Measurements from ENCODE around the gene OVOL1.

OVOL1 gene

GRCh38 chr11:65790902-65791650 is 4.2 kb downstream of the OVOL1 start:
- DNase-seq (ENCODE audit: low read depth in 3 of 3, low spot score in 1 of 3), result no peak

- DNase-seq (ENCODE audit: low read depth in 3 of 3, low spot score in 1 of 3), result no peak
Measured at GRCh38 chr11:65791719-65792213, 4.9 kb downstream of the OVOL1 start.

GRCh38 chr11:65792456-65792855 is 5.6 kb downstream of the OVOL1 start:
- DNase-seq (ENCODE audit: low read depth in 3 of 3, low spot score in 1 of 3), result no peak

GRCh38 chr11:65793144-65793581 is 6.3 kb downstream of the OVOL1 start:
- DNase-seq (ENCODE audit: low read depth in 3 of 3, low spot score in 1 of 3), result no peak

- DNase-seq (ENCODE audit: low read depth in 3 of 3, low spot score in 1 of 3), result no peak
Measured at GRCh38 chr11:65793625-65794400, 7.0 kb downstream of the OVOL1 start.

GRCh38 chr11:65794570-65795510 is 8.0 kb downstream of the OVOL1 start:
- no peak for DNase-seq (ENCODE audit: low read depth in 3 of 3, low spot score in 1 of 3)

GRCh38 chr11:65796726-65797601 is 10.1 kb downstream of the OVOL1 start:
- no peak for DNase-seq (ENCODE audit: low read depth in 3 of 3, low spot score in 1 of 3)

GRCh38 chr11:65797711-65798110 is 10.8 kb downstream of the OVOL1 start:
- DNase-seq (ENCODE audit: low read depth in 3 of 3, low spot score in 1 of 3), result no peak

GRCh38 chr11:65798882-65799281 is 12.0 kb downstream of the OVOL1 start:
- DNase-seq (ENCODE audit: low read depth in 3 of 3, low spot score in 1 of 3), result no peak

GRCh38 chr11:65801153-65801987 is 14.5 kb downstream of the OVOL1 start:
- DNase-seq (ENCODE audit: low read depth in 3 of 3, low spot score in 1 of 3), result no peak

- DNase-seq (ENCODE audit: low read depth in 3 of 3, low spot score in 1 of 3), result no peak
Measured at GRCh38 chr11:65802841-65803240, 16.0 kb downstream of the OVOL1 start.

GRCh38 chr11:65803797-65804492 is 17.1 kb downstream of the OVOL1 start:
- DNase-seq (ENCODE audit: low read depth in 3 of 3, low spot score in 1 of 3), result no peak

GRCh38 chr11:65806979-65807378 is 20.1 kb downstream of the OVOL1 start:
- no peak for DNase-seq (ENCODE audit: low read depth in 3 of 3, low spot score in 1 of 3)

GRCh38 chr11:65808744-65809341 is 22.0 kb downstream of the OVOL1 start:
- DNase-seq (ENCODE audit: low read depth in 3 of 3, low spot score in 1 of 3), result no peak

GRCh38 chr11:65809496-65809895 is 22.6 kb downstream of the OVOL1 start:
- DNase-seq (ENCODE audit: low read depth in 3 of 3, low spot score in 1 of 3), result no peak

GRCh38 chr11:65810046-65810868 is 23.4 kb downstream of the OVOL1 start:
- no peak for DNase-seq (ENCODE audit: low read depth in 3 of 3, low spot score in 1 of 3)

- DNase-seq (ENCODE audit: low read depth in 3 of 3, low spot score in 1 of 3), result no peak
Measured at GRCh38 chr11:65811764-65812475, 25.1 kb downstream of the OVOL1 start.
